ENCODE data around the gene KRT34. TPM values are rescaled to one million over a fixed set of nuclear protein-coding genes. Genes with fewer than 3 reads are reported as not detected.

The KRT34 gene
- total RNA-seq, 1 experiment from 2014 or later: not detected

- ATAC-seq: no peak
- Histone ChIP-seq H3K9ac (ENCODE audit: low read length) (no peak overlapping the region), H3K36me3 (ENCODE audit: control insufficient read depth in 1 of 2, insufficient read depth in 2 of 2, low read length in 2 of 2) (no peaks in the 10 kb centered on the region), H3K4me3 (replicated peaks in 1 of 2; ENCODE audit: low read depth in 1 of 2, low read length in 2 of 2) (no peak overlapping the region), H2AFZ (ENCODE audit: low read depth, low read length, poor library complexity, severe bottlenecking) (no peak overlapping the region), H3K9me3 (ENCODE audit: control insufficient read depth in 1 of 2, insufficient read depth in 1 of 2, low read depth in 1 of 2, low read length in 2 of 2) (no peaks in the 10 kb centered on the region), H3K79me2 (ENCODE audit: insufficient read depth, low read length) (no peaks in the 10 kb centered on the region), H3K9me2 (ENCODE audit: insufficient read depth) (no peaks in the 10 kb centered on the region), H3K27me3 (ENCODE audit: insufficient read depth, low read length) (no peaks in the 10 kb centered on the region), H3K4me1 (ENCODE audit: control insufficient read depth in 1 of 2, insufficient read depth in 2 of 2, low read length in 2 of 2) (peaks cover 15 to 31% of the 10 kb centered on the region in 2 experiments), H4K20me1 (ENCODE audit: insufficient read depth) (no peaks in the 10 kb centered on the region), H3K27ac (ENCODE audit: low read depth, low read length) (no peak overlapping the region), H3K4me2 (ENCODE audit: low read length) (no peak overlapping the region)
- TF ChIP-seq ELF1 (IDR thresholded peaks at IDR 0.05; ENCODE audit: borderline replicate concordance, low read depth) (no peak), POLR2A (IDR thresholded peaks at IDR 0.05; ENCODE audit: borderline replicate concordance, extremely low read depth, insufficient read depth, insufficient read length) (no peak), RAD21 (IDR thresholded peaks at IDR 0.05; ENCODE audit: low read depth) (no peak), TCF7L2 (IDR thresholded peaks at IDR 0.05; ENCODE audit: borderline replicate concordance, extremely low read depth, insufficient read depth, insufficient read length) (no peak), SIN3A (IDR thresholded peaks at IDR 0.05; ENCODE audit: low read depth) (no peak), EGR1 (IDR thresholded peaks at IDR 0.05; ENCODE audit: low read depth) (no peak), JUND (IDR thresholded peaks at IDR 0.05) (no peak), FOSL1 (IDR thresholded peaks at IDR 0.05; ENCODE audit: low read depth) (no peak), CBX3 (IDR thresholded peaks at IDR 0.05; ENCODE audit: low read depth) (no peak)
- TF ChIP-seq, protein P1, sequence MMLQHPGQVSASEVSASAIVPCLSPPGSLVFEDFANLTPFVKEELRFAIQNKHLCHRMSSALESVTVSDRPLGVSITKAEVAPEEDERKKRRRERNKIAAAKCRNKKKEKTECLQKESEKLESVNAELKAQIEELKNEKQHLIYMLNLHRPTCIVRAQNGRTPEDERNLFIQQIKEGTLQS (IDR thresholded peaks at IDR 0.05): no peak
- TF ChIP-seq, protein P2, sequence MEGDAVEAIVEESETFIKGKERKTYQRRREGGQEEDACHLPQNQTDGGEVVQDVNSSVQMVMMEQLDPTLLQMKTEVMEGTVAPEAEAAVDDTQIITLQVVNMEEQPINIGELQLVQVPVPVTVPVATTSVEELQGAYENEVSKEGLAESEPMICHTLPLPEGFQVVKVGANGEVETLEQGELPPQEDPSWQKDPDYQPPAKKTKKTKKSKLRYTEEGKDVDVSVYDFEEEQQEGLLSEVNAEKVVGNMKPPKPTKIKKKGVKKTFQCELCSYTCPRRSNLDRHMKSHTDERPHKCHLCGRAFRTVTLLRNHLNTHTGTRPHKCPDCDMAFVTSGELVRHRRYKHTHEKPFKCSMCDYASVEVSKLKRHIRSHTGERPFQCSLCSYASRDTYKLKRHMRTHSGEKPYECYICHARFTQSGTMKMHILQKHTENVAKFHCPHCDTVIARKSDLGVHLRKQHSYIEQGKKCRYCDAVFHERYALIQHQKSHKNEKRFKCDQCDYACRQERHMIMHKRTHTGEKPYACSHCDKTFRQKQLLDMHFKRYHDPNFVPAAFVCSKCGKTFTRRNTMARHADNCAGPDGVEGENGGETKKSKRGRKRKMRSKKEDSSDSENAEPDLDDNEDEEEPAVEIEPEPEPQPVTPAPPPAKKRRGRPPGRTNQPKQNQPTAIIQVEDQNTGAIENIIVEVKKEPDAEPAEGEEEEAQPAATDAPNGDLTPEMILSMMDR (IDR thresholded peaks at IDR 0.05 in 2 of 3, conservative IDR thresholded peaks at IDR 0.05 in 1 of 3; ENCODE audit: borderline replicate concordance in 1 of 3, insufficient read depth in 1 of 3, low read depth in 2 of 3, low read length in 2 of 3): no peak
- CTCF ChIA-PET: no interaction called here
- intact Hi-C loops (cut with micrococcal nuclease): loop anchor here (10.0 kb wide), 1 partner anchor 81 kb away; no protein-coding TSS in a partner anchor
- POLR2A ChIA-PET: interaction anchor here (0.9 kb wide), 1 partner anchor 9 kb away, joined by 3 read pairs; no protein-coding TSS in a partner anchor
- BruUV-seq (replicated peaks): no TSS peak
- RAD21 ChIA-PET (ENCODE audit: low non-redundant PET in 1 of 2, low total read pairs in 2 of 2, uncharacterized antibody in 2 of 2, unreplicated experiment in 2 of 2): no interaction called here
- DNase-seq (ENCODE audit: low read depth, low spot score): no peak
These were observed 31.3 kb upstream of the KRT34 start for GRCh38 chr17:41413353-41413957.

Data from HCT116 (cell line).